NCI-H2196 (cell line): ENCODE data around the gene PAFAH1B2.
A peak's percentile ranks its signal among the peaks of the same experiment; 100 is the strongest.
"Not testable (repeated sequence)": the region's sequence is repeated elsewhere in the genome, so short reads cannot be mapped to it uniquely, and the experiment has no call there.

Experiments
- DNase-seq: peaks from one replicate; lab custom pipeline; 2025; ENCODE audit not compliant: unreplicated experiment; lab: John Stamatoyannopoulos, UW

Gene PAFAH1B2

DNA sequence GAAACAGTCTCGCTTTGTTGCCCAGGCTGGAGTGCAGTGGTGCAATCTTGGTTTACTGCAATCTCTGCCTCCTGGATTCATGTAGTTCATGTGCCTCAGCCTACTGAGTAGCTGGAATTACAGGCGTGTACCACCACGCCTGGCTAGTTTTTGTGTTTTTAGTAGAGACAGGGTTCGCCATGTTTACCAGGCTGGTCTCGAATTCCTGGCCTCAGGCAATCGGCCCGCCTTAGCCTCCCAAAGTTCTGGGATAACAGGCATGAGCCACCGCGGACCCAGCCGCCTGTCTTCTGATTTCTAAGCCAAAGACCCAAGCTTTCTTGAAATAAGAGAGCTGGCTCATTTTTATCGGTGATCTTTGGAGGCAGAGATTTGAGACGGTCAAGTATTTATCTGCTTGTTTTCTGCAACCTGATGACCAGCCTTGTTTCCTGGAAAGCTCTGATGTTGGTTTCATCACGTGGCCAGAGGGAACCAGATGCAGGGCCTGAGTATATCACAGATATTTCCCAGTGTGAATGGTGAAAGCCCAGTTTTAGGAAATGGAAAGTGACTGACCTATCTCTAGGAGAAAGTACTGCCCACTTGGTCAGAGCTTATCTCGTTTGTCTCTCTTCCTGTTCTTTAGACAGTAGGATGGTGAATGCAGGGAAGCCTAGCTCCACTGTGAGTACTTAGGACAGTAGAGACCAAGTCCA, 28.8 kb downstream of the PAFAH1B2 start:
- no peak for DNase-seq

DNA sequence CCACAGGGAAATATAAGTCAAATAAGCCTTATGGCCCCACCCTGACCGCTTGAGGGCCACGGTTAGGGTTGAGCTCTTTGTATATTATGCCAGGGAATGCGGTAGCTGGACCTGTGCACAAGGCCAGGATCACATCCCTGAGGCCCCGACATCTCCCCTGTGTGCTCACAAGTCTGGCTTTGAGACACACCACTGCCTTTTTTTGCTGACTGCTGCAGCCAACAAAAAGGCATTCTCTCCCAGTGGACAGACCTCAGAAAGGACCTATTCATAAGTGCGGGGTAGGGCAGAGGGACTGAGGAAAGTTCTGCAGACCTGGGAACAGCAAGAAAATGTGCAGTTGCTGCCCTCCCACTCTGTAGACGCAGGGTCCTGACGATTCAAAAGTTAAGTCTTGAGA, 31.0 kb downstream of the PAFAH1B2 start:
- DNase-seq = no peak

DNA sequence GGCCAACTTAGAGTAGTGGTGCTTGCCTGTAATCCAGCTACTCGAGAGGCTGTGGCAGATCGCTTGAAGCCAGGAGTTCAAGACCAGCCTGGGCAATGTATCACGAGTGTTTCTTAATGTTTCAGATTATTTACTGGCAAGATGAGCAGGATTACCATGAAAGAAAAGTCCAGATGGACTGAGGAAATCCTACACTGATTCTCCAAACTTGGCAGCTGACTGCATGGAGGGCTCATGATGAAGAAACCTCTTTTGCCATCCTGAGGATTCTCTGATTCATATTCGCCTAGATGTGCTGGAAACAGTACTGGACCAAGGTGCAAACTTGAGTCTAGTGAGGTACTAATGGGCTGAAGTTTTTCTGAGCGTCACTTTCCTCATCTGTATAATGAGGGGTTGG, 31.7 kb downstream of the PAFAH1B2 start:
- DNase-seq = no peak

- no peak for DNase-seq
These were observed 32.1 kb downstream of the PAFAH1B2 start for GRCh38 chr11:117176186-117176585.

GRCh38 chr11:117177534-117178209, 33.6 kb downstream of the PAFAH1B2 start:
- no peak for DNase-seq

GRCh38 chr11:117178210-117179034, 34.3 kb downstream of the PAFAH1B2 start, which contains the start of gene SIDT2:
SIDT2 (plus strand) TSS chr11:117178743; CDS start chr11:117179264, 521 bp downstream.
- peak; percentile 85 for DNase-seq

DNA sequence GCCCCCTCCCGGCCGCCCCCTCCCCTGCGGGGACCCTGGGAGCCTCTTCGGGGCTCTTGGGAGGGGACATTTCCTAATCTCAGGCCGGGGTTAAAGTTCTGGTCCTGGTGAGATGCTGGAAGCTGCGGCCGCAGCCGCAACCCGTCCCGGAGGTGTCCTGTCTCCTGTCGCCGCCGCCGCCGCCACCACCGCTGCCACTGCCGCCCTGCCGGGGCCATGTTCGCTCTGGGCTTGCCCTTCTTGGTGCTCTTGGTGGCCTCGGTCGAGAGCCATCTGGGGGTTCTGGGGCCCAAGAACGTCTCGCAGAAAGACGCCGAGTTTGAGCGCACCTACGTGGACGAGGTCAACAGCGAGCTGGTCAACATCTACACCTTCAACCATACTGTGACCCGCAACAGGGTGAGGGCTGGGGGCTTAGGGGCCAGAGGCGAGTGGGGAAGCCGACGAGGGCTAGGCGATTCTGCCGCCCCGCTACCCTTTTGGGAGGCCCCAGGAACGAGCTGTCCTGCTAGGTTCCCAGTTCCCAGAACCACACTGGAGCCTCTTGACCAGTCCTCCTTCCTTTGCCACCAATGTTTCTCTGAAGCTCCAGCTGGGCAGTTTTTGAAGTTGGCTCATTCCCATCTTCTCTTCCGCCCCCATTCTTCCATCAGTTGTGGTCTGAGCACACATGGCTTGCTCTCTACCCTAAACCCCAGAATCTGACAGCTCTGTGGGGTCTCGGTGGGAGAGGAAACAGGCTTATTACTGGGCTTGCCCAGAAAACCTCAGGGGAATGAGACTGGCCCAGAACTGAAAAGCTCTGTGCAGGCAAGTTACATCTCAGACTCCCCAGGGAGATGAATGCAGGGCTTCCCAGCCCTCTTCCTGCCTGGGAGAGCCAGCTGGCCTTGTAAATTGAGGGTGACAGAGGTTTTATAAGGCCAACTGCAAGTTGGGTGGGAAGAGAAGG, 35.2 kb downstream of the PAFAH1B2 start:
- no peak for DNase-seq

DNA sequence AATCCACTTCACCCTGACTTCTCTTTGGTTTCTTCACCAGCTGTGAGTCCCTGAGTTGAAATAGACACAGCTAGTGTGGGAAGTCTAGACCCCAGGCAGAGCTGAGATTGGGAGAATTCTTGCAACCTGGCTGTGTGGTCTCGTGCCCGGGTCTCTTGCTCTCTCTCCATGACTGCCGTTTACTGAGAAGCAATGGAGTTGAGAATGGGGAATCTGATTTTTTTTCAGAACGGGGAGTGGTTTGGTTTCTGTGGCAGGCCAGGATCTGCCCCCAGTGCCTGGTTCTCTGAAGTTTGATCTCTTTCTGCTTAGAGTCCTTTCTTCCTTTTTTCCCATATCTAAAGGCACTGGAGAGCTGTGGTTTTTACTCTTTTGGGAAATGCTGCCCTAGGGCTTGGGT, 35.9 kb downstream of the PAFAH1B2 start:
- DNase-seq = no peak

DNA sequence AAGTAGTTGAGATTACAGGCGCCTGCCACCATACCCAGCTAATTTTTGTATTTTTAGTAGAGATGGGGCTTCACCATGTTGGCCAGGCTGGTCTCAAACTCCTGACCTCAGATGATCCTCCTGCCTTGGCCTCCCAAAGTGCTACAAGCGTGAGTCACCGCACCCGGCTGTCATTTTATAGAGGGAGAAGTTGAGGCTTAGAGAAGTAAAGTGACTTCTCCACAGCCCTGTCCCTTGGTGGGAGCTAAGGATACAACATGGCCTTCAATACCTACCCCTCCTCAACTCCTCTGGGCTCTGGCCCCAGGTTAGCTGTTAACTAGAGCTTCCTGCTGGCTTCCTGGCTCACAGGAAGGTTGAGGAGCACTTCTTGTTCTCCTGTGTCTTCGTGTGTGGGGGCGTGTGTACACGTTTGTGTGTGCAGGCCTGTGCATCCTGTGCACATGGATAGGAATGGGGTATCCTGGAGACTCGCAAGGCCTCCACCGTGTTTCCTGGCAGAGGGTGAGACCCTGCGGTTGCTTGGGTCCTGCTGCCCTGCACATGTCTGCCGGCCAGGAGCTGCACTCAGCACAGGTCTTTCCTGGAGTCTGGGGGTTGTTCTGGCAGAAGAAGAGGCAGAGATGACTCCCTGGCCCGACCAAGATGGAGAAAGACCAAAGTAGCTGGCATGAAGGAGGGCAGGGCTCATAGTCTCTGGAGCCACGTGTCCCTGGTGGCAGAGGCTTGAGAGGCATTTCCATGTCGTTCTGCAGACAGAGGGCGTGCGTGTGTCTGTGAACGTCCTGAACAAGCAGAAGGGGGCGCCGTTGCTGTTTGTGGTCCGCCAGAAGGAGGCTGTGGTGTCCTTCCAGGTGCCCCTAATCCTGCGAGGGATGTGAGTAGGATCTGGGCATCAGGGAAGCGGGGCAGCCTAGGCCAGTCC, 36.8 kb downstream of the PAFAH1B2 start:
- DNase-seq = peak; percentile 18

DNA sequence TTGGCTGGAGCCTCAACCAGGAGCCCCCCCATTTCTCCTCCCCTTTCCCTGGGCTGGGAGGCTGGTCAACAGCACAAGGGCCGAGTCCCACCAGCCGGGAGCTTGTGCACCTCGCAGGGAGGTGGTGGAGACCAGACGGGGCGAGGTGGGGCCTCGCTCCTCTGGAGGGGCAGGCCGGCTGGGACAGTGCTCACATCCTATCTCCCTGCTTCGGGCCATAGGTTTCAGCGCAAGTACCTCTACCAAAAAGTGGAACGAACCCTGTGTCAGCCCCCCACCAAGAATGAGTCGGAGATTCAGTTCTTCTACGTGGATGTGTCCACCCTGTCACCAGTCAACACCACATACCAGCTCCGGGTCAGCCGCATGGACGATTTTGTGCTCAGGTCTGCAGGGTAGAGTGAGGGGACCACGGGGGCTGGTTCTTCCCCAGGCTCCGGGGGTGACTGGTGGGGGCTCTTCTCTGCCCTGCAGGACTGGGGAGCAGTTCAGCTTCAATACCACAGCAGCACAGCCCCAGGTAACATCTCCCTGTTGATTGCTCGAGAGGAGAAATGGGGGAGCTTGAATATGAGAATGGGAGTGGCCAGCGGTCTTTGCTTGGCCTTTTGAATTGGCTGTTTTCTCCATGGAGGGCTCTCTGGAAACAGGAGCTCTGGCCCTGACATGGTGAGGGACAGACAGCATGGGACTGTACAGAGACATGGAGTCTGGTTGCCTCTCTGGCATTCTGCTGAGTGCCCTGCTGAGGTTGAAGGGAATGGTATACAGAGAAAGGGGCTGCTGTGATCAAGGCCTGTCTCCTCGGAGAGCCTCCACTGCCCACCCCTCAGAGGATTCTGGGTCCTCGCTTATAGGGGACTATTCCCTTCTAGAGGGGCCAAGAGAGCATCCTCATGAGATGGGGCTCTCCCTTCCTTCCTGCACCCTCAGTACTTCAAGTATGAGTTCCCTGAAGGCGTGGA, 37.8 kb downstream of the PAFAH1B2 start:
- no peak for DNase-seq

DNA sequence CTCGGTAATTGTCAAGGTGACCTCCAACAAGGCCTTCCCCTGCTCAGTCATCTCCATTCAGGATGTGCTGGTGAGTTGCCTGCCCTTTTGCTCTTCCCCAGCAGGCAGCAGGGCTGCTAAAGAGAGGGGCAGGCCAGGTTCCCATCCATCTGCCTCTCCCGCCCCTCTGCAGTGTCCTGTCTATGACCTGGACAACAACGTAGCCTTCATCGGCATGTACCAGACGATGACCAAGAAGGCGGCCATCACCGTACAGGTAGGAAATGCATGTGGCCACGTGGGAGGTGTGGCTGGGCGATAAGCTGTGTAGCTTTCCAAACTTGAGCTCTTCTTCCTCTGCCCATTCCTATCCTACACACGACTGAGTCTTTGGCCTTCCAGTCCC, 38.5 kb downstream of the PAFAH1B2 start:
- no peak for DNase-seq

DNA sequence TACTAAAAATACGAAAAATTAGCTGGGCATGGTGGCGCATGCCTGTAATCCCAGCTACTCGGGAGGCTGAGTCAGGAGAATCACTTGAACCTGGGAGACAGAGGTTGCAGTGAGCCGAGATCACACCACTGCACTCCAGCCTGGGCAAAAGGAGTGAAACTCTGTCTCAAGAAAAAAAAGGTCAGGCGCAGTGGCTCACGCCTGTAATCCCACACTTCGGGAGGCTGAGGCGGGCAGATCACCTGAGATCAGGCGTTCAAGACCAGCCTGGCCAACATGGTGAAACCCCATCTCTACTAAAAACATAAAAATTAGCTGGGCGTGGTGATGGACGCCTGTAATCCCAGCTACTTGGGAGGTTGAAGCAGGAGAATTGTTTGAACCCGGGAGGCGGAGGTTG, 39.1 kb downstream of the PAFAH1B2 start:
- not testable (repeated sequence) for DNase-seq

DNA sequence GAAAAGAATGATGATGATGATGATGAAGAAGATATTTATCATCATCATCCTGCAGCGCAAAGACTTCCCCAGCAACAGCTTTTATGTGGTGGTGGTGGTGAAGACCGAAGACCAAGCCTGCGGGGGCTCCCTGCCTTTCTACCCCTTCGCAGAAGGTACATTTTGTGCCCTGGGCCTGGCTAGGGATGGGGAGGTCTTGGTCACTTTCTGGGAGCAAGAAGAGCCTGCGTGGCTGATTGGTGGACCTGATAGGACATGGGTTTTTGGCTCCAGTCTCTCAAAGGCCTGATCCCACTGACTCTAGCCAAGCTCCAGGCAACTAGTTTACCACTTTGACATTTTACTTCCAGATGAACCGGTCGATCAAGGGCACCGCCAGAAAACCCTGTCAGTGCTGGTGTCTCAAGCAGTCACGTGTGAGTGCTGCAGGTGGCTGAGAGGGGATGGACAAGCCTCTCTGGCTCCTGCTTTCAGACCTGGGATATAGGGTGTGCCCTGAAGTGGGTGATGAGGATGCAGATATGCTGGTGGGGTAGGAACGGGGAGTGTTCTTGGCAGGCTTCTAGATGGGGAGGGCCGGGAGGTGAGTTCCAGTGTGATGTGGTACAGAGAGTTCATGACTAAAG, 39.8 kb downstream of the PAFAH1B2 start:
- DNase-seq = no peak

- DNase-seq = no peak
These were observed 41.8 kb downstream of the PAFAH1B2 start for GRCh38 chr11:117185736-117186430.

DNA sequence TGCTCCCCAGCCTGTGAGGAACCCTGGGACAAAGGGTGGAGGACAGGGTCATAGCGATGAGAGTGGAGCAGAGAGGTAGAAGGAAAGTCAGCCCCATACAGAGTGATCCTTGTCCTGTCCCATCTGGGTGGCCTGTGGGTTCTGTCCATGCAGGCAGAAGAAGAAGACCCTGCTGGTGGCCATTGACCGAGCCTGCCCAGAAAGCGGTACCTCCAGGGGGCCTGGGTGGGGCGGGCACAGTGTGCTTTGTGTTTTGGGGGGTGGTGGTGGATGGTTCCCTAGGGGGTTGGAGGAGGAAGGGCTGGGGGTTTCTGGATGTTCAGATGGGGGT, 42.3 kb downstream of the PAFAH1B2 start:
- no peak for DNase-seq

DNA sequence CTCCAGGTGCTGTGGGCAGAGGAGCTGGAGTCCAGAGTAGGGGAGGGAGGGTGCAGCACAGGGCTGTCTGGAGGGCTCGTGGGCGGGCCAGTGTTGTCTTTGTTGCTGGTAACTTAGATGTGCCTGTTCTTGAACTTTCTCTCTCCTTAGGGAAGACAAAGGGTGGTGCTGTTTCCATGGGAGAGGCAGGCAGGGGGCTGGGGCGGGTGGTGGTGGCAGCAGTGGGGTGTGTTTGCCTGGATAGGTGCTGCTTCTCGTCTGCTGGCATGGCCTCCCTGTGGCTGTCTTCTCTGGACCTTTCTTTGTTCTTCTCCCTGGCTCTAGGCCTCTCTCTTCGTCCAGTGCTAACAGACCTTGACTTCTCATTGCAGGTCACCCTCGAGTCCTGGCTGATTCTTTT, 42.9 kb downstream of the PAFAH1B2 start:
- no peak for DNase-seq

DNA sequence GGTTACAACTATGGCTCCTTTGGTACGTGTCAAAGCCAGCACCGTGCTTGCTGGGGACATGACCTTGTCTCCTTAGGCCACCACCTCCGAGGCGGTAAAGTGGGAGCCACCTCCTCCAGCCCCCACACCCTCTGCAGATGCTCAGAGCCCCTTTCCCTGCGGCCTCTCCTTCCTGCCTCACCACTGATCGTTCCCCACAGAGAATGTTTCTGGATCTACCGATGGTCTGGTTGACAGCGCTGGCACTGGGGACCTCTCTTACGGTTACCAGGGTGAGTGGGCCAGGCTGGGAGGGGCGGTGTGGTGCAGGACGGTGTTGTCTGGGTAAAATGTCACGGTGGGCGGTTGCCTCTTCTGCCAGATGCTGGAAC, 43.3 kb downstream of the PAFAH1B2 start:
- DNase-seq = no peak
